SK-N-SH (cell line): ENCODE data around the gene DOCK3. TPM values are rescaled to one million over a fixed set of nuclear protein-coding genes. Genes with fewer than 3 reads are reported as not detected.

Source experiments
- CTCF ChIA-PET: fragments of 300-600, 350-600 bp; formaldehyde crosslinking; extraction: SDS; loops from one replicate; lab custom pipeline; 2021; lab: Yijun Ruan, JAX
- POLR2A ChIA-PET: fragments of 350-600 bp; sonication (Branson Sonifier 250); formaldehyde crosslinking; extraction: SDS; loops from one replicate; lab custom pipeline; 2020; ENCODE audit warnings: antibody characterized with exemption, inconsistent platforms; lab: Yijun Ruan, JAX
- DNase-seq: peaks from one replicate; pipeline ENCODE4 v3.0.0; 2012
- H2AFZ ChIP-seq: fragments of 200-600 bp; sonication (generic); 2 replicates; pipeline ENCODE4 v1.8.1; 2016; ENCODE audit warnings: antibody characterized with exemption, mild to moderate bottlenecking, low read depth
- H3F3A ChIP-seq: fragments of 200-600 bp; sonication (generic); replicated peaks from 2 replicates; pipeline ENCODE3; 2016; ENCODE audit warnings: antibody characterized with exemption, mild to moderate bottlenecking; ENCODE audit not compliant: insufficient read depth
- H3K27ac ChIP-seq, 2 experiments: fragments of 200-500 bp in 1 of 2; fragments of 200-600 bp in 1 of 2; sonication (Bioruptor generic) in 1 of 2; sonication (generic), shearing (Covaris generic) in 1 of 2; 2 replicates each; pipeline versions ENCODE4 v1.5.1 to v1.6.1; 2014 to 2016; ENCODE audit warnings: low read depth in 2 of 2, inconsistent platforms in 1 of 2, low read length in 1 of 2, mild to moderate bottlenecking in 1 of 2, mixed read lengths in 1 of 2
- H3K27me3 ChIP-seq: fragments of 200-600 bp; sonication (generic), shearing (Covaris generic); 2 replicates; pipeline ENCODE4 v1.6.1; 2016; ENCODE audit warnings: mixed run types; ENCODE audit not compliant: insufficient read depth
- H3K36me3 ChIP-seq, 2 experiments: fragments of 200-500 bp in 1 of 2; fragments of 200-600 bp in 1 of 2; sonication (Bioruptor generic) in 1 of 2; sonication (generic) in 1 of 2; replicated peaks in 1 of 2; 2 replicates each; pipeline versions ENCODE3 to v1.5.1; 2014 to 2016; ENCODE audit warnings: low read length in 1 of 2, mild to moderate bottlenecking in 1 of 2; ENCODE audit not compliant: insufficient read depth in 2 of 2, control insufficient read depth in 1 of 2
- H3K4me1 ChIP-seq, 2 experiments: fragments of 200-500 bp in 1 of 2; fragments of 200-600 bp in 1 of 2; sonication (Bioruptor generic) in 1 of 2; sonication (generic), shearing (Covaris generic) in 1 of 2; 2 replicates each; pipeline versions ENCODE4 v1.5.1 to v1.6.1; 2014 to 2016; ENCODE audit warnings: low read depth in 1 of 2, low read length in 1 of 2, mixed run types in 1 of 2; ENCODE audit not compliant: insufficient read depth in 2 of 2, control insufficient read depth in 1 of 2
- H3K4me2 ChIP-seq: fragments of 200-600 bp; sonication (generic), shearing (Covaris generic); 2 replicates; pipeline ENCODE4 v1.6.1; 2017; ENCODE audit warnings: mixed run types
- H3K4me3 ChIP-seq, 2 experiments: fragments of 200-500 bp in 1 of 2; fragments of 200-600 bp in 1 of 2; sonication (Bioruptor generic) in 1 of 2; sonication (generic), shearing (Covaris generic) in 1 of 2; 2 replicates each; pipeline versions ENCODE4 v1.5.1 to v1.8.1; 2014 to 2016; ENCODE audit warnings: low read depth in 2 of 2, inconsistent platforms in 1 of 2, low read length in 1 of 2, mild to moderate bottlenecking in 1 of 2, mixed read lengths in 1 of 2, moderate library complexity in 1 of 2
- H3K79me2 ChIP-seq: fragments of 200-600 bp; sonication (generic); 2 replicates; pipeline ENCODE4 v1.8.1; 2017; ENCODE audit warnings: mild to moderate bottlenecking; ENCODE audit not compliant: insufficient read depth
- H3K9ac ChIP-seq: fragments of 200-600 bp; sonication (generic); 2 replicates; pipeline ENCODE4 v1.6.1; 2017; ENCODE audit warnings: mixed run types
- H3K9me2 ChIP-seq: fragments of 200-600 bp; sonication (generic); 2 replicates; pipeline ENCODE4 v1.6.1; 2017; ENCODE audit warnings: mixed run types
- H3K9me3 ChIP-seq: fragments of 200-600 bp; sonication (generic); 2 replicates; pipeline ENCODE4 v1.6.1; 2017; ENCODE audit warnings: mixed run types, mild to moderate bottlenecking, moderate library complexity
- H4K20me1 ChIP-seq: fragments of 200-600 bp; sonication (generic); 2 replicates; pipeline ENCODE4 v1.6.1; 2017; ENCODE audit warnings: mild to moderate bottlenecking, mixed run types; ENCODE audit not compliant: insufficient read depth
- CHD2 ChIP-seq: fragments of 150-350 bp; IDR thresholded peaks from 2 replicates; pipeline ENCODE4 v1.6.1; 2018; ENCODE audit warnings: low read length; ENCODE audit not compliant: partially characterized antibody
- CTCF ChIP-seq: fragments of 200-600 bp; sonication (generic); IDR thresholded peaks from 2 replicates; pipeline ENCODE4 v1.6.1; 2017; ENCODE audit warnings: antibody characterized with exemption, mild to moderate bottlenecking, moderate library complexity
- FOSL2 ChIP-seq: IDR thresholded peaks from 2 replicates; pipeline ENCODE4 v1.4.0; 2012; ENCODE audit warnings: low read depth, mild to moderate bottlenecking, moderate library complexity, borderline replicate concordance
- GABPA ChIP-seq: IDR thresholded peaks from 2 replicates; pipeline ENCODE4 v1.4.0; 2012; ENCODE audit warnings: low read depth, mild to moderate bottlenecking
- GATA2 ChIP-seq: sonication (generic); formaldehyde crosslinking; IDR thresholded peaks from 2 replicates; pipeline ENCODE4 v1.5.0; 2020; ENCODE audit warnings: mild to moderate bottlenecking, missing genetic modification reagents
- IRF3 ChIP-seq: fragments of 150-350 bp; IDR thresholded peaks from 2 replicates; pipeline ENCODE4 v1.6.1; 2016; ENCODE audit warnings: mild to moderate bottlenecking, low read depth, low read length
- MXI1 ChIP-seq: IDR thresholded peaks from 2 replicates; pipeline ENCODE4 v1.6.1; 2012; ENCODE audit warnings: mild to moderate bottlenecking, low read depth, low read length, improper control_type of control experiment
- PBX3 ChIP-seq: IDR thresholded peaks from 2 replicates; pipeline ENCODE4; 2012
- POLR2AphosphoS5 ChIP-seq: IDR thresholded peaks from 2 replicates; pipeline ENCODE4 v1.6.1; 2012; ENCODE audit warnings: low read depth, low read length
- RAD21 ChIP-seq: IDR thresholded peaks from 2 replicates; pipeline ENCODE4 v1.6.1; 2012; ENCODE audit warnings: mild to moderate bottlenecking, low read length
- REST ChIP-seq: IDR thresholded peaks from 2 replicates; pipeline ENCODE4 v1.6.1; 2012; ENCODE audit warnings: mild to moderate bottlenecking, low read depth, low read length, moderate library complexity
- RXRA ChIP-seq: IDR thresholded peaks from 2 replicates; pipeline ENCODE4 v1.4.0; 2012; ENCODE audit warnings: low read depth, mild to moderate bottlenecking, borderline replicate concordance
- SIN3A ChIP-seq: IDR thresholded peaks from 2 replicates; pipeline ENCODE4 v1.6.1; 2012; ENCODE audit warnings: low read depth, mild to moderate bottlenecking, low read length, moderate library complexity, borderline replicate concordance
- USF1 ChIP-seq: IDR thresholded peaks from 2 replicates; pipeline ENCODE4 v1.4.0; 2012; ENCODE audit warnings: low read depth, borderline replicate concordance
- USF2 ChIP-seq: fragments of 150-350 bp; IDR thresholded peaks from 2 replicates; pipeline ENCODE4 v1.6.1; 2017; ENCODE audit warnings: antibody characterized with exemption, low read length, low read depth, borderline replicate concordance
- YY1 ChIP-seq: IDR thresholded peaks from 2 replicates; pipeline ENCODE4 v1.4.0; 2012; ENCODE audit warnings: low read depth, mild to moderate bottlenecking
- WGBS: methylation state at CpG from one replicate; pipeline ENCODE4 v1.1.6; 2017; ENCODE audit warnings: low lambda C conversion rate; 5-methylcytosine and 5-hydroxymethylcytosine counted together
- polyA plus RNA-seq, 3 experiments: library from polyadenylated mRNA; depleted of rRNA; stranded (reverse); fragments of >200 nt; gene quantifications; 2 replicates each; pipeline ENCODE4 v1.2.3, GENCODE V29; 2012

Gene DOCK3
- polyA plus RNA-seq, 1 of the 3 experiments (the other 2 are of a cell fraction), result 0.05 TPM

- TF ChIP-seq MXI1, result no peak
- TF ChIP-seq GATA2 (CRISPR knock-in tag), result no peak
- TF ChIP-seq FOSL2, result no peak
- no peak for TF ChIP-seq USF1
- no peak for TF ChIP-seq PBX3
- TF ChIP-seq, all 33 proteins: peak for 0
Observed at GRCh38 chr3:51191768-51192167, 517.0 kb downstream of the DOCK3 start (continued).

- no peak for DNase-seq
- no peaks in the 10 kb centered on the region for H3K9me2 ChIP-seq
- no peaks in the 10 kb centered on the region for H3K9me3 ChIP-seq
- H4K20me1 ChIP-seq, result no peaks in the 10 kb centered on the region
- no peaks in the 10 kb centered on the region for H3K36me3 ChIP-seq
- 8% methylated on average over 3 of the region's 3 CpGs for WGBS
- no peaks in the 10 kb centered on the region for H3F3A ChIP-seq
- no peaks in the 10 kb centered on the region for H3K27me3 ChIP-seq
- H3K79me2 ChIP-seq, result no peaks in the 10 kb centered on the region
- no peaks in the 10 kb centered on the region for H3K4me1 ChIP-seq
- POLR2A ChIA-PET, result no interaction called here
- H3K4me2 ChIP-seq, result no peak overlapping the region
- H3K27ac ChIP-seq, result no peak overlapping the region
- TF ChIP-seq RAD21, result no peak
- TF ChIP-seq CHD2, result no peak
- TF ChIP-seq SIN3A, result no peak
- TF ChIP-seq MXI1, result no peak
- no peak for TF ChIP-seq USF2
- TF ChIP-seq PBX3, result no peak
- no peak for TF ChIP-seq IRF3
- TF ChIP-seq POLR2AphosphoS5, result no peak
- TF ChIP-seq YY1, result no peak
- TF ChIP-seq CTCF, result no peak
- no peak for TF ChIP-seq REST
- TF ChIP-seq USF1, result no peak
- no peak for TF ChIP-seq RXRA
- no peak for TF ChIP-seq GABPA
- TF ChIP-seq, all 33 proteins: peak for 0
- Histone ChIP-seq H2AFZ (no peak overlapping the region), H3K4me3 (no peak overlapping the region), H3K9ac (no peak overlapping the region)
- CTCF ChIA-PET, result interaction anchor here (0.6 kb wide), 2 partner anchors 9 to 191 kb away, joined by 3 read pairs; no protein-coding TSS in a partner anchor
Observed at GRCh38 chr3:51198477-51198876, 523.8 kb downstream of the DOCK3 start.
